ENCODE results near the gene VWA5A. TPM values are rescaled to one million over a fixed set of nuclear protein-coding genes. Genes with fewer than 3 reads are reported as not detected.

VWA5A gene
- polyA plus RNA-seq, 1 experiment = 27.9 TPM

GRCh38 chr11:124172599-124172998 lies 57.3 kb downstream of the VWA5A start:
- Histone ChIP-seq H3K9me3 (ENCODE audit: control insufficient read depth, insufficient read depth, low read length) (no peaks in the 10 kb centered on the region), H3K4me3 (ENCODE audit: low read depth, low read length) (no peak overlapping the region), H3K27me3 (ENCODE audit: control insufficient read depth, insufficient read depth, low read length) (no peaks in the 10 kb centered on the region), H3K27ac (ENCODE audit: low read depth, low read length) (no peak overlapping the region)
- no peak for TF ChIP-seq CTCF (IDR thresholded peaks at IDR 0.05; ENCODE audit: low read depth, low read length)
- CTCF ChIA-PET = interaction anchor here (1.2 kb wide), 1 partner anchor 101 kb away, joined by 3 read pairs; no protein-coding TSS in a partner anchor
- DNase-seq (ENCODE audit: low read depth, low spot score) = no peak
- POLR2A ChIA-PET = no interaction called here

DNA sequence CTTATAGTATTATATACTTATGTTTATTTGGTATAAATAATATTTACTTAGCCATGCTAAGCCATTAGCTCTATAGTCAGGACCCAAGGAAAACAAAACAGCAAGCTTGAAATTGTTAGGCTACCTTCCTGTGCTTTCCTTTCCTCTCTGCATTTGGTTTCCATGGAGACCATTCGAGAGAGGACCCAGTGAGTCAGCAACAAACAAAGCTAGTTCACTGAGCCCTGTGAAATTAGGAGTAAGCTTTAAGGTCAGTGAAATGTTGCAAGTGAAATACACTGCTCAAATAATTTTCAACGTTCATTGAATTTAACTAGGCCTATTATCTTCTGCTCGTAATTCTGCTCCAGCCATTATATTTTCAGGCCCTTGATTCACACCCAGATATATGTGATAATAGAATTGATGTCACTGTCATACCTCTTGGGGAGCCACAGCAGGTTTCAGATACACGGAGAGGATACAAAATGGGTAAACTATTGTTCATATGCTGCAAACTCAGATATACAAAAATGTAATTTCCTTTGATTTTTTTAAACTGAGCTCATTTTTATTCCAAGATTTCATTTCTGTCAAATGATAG lies 58.8 kb downstream of the VWA5A start:
- CTCF ChIA-PET = interaction anchor here (0.6 to 1.6 kb wide), 7 partner anchors 14 to 1041 kb away, joined by 3 to 9 read pairs (median 3); no protein-coding TSS in a partner anchor
- POLR2A ChIA-PET = no interaction called here
- no peak for TF ChIP-seq CTCF (IDR thresholded peaks at IDR 0.05; ENCODE audit: low read depth, low read length)
- Histone ChIP-seq H3K4me3 (ENCODE audit: low read depth, low read length) (no peak overlapping the region), H3K9me3 (ENCODE audit: control insufficient read depth, insufficient read depth, low read length) (no peaks in the 10 kb centered on the region), H3K27ac (ENCODE audit: low read depth, low read length) (no peak overlapping the region), H3K27me3 (ENCODE audit: control insufficient read depth, insufficient read depth, low read length) (no peaks in the 10 kb centered on the region)
- peak; percentile 24 for DNase-seq (ENCODE audit: low read depth, low spot score)

DNA sequence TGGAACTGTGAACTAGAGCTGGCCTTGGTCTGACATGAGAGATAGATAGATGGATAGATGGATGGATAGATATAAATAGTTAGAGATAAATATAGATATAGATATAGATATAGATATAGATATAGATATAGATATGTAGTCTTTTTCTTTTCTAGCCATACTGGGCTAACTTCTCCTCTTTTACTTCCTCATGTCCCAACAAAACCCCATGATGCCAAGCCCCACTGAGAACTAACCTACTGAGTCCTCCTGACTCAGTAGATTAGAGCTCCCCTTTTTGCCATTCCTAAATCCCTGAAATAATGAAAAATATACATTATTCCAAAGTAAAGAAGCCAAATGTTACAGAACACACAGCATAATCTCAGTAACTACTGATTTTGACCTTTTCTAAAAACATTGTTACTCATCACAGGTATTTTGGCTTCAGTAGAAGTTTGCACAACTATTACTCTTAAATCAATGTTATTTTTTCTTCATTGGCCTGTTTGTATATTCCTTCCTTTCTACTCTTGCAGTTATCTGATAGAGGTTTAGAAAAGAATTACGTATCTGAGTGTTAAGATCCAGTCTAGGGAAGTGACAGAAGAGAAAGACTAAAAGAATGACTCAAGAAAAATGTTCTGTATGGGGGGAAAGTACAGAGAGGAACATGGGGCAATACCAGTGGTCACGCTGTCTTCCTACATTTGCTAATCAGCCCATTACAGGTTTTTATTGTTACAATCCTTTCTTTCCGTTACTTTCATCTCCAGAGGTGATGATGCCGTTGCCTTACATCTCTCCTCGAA lies 61.9 kb downstream of the VWA5A start:
- no peak overlapping the region for H3K27ac ChIP-seq (ENCODE audit: low read depth, low read length)
- ChIA-PET CTCF (interaction anchor here (1.1 kb wide), 1 partner anchor 105 kb away, joined by 3 read pairs; no protein-coding TSS in a partner anchor), POLR2A (no interaction called here)
- H3K4me3 ChIP-seq (ENCODE audit: low read depth, low read length) = no peak overlapping the region
- TF ChIP-seq CTCF (IDR thresholded peaks at IDR 0.05; ENCODE audit: low read depth, low read length) = no peak
- no peaks in the 10 kb centered on the region for H3K27me3 ChIP-seq (ENCODE audit: control insufficient read depth, insufficient read depth, low read length)
- no peaks in the 10 kb centered on the region for H3K9me3 ChIP-seq (ENCODE audit: control insufficient read depth, insufficient read depth, low read length)
- DNase-seq (ENCODE audit: low read depth, low spot score) = no peak

- POLR2A ChIA-PET = no interaction called here
- no peak for DNase-seq (ENCODE audit: low read depth, low spot score)
- H3K27me3 ChIP-seq (ENCODE audit: control insufficient read depth, insufficient read depth, low read length) = no peaks in the 10 kb centered on the region
- CTCF ChIA-PET = no interaction called here
- H3K4me3 ChIP-seq (ENCODE audit: low read depth, low read length) = no peak overlapping the region
- no peak for TF ChIP-seq CTCF (IDR thresholded peaks at IDR 0.05; ENCODE audit: low read depth, low read length)
- no peak overlapping the region for H3K27ac ChIP-seq (ENCODE audit: low read depth, low read length)
- no peaks in the 10 kb centered on the region for H3K9me3 ChIP-seq (ENCODE audit: control insufficient read depth, insufficient read depth, low read length)
Observed at GRCh38 chr11:124179310-124179709, 64.1 kb downstream of the VWA5A start.

DNA sequence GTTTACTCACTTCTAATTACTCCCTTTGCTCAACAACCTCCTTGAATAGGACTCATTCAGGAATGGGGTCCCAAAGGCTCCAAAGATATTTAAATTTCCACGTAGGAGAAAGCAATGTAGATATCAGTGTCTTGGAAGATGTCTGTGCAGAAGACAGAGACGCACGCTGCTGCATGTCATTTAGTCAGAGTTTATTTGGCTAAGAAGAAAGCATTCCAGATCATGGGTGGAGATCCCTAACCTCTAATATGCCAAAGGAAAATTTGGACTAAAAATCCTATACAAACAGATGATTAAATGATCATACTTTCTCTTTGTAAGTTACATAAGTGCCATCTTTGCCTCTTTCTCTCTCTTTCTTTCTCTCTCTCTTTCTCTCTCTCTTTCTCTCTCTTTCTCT lies 67.8 kb downstream of the VWA5A start, which contains the start of gene OR10D3:
TSS of gene OR10D3 (plus strand) at position 278 of the 400 bp plus-strand sequence. CDS start 1,925 bp downstream, outside the sequence.
- Histone ChIP-seq H3K9me3 (ENCODE audit: control insufficient read depth, insufficient read depth, low read length) (no peaks in the 10 kb centered on the region), H3K27me3 (ENCODE audit: control insufficient read depth, insufficient read depth, low read length) (no peaks in the 10 kb centered on the region), H3K4me3 (ENCODE audit: low read depth, low read length) (no peak within 1 kb of the TSS), H3K27ac (ENCODE audit: low read depth, low read length) (no peak within 1 kb of the TSS)
- no peak for TF ChIP-seq CTCF (IDR thresholded peaks at IDR 0.05; ENCODE audit: low read depth, low read length)
- no peak for DNase-seq (ENCODE audit: low read depth, low spot score)
- ChIA-PET POLR2A (no interaction called here), CTCF (interaction anchor here (1.1 kb wide), 1 partner anchor 111 kb away, joined by 4 read pairs; no protein-coding TSS in a partner anchor)
